ENCODE measurements around the gene SFTPA2.
"Not testable (repeated sequence)": the region's sequence is repeated elsewhere in the genome, so short reads cannot be mapped to it uniquely, and the experiment has no call there.

The SFTPA2 gene

DNA sequence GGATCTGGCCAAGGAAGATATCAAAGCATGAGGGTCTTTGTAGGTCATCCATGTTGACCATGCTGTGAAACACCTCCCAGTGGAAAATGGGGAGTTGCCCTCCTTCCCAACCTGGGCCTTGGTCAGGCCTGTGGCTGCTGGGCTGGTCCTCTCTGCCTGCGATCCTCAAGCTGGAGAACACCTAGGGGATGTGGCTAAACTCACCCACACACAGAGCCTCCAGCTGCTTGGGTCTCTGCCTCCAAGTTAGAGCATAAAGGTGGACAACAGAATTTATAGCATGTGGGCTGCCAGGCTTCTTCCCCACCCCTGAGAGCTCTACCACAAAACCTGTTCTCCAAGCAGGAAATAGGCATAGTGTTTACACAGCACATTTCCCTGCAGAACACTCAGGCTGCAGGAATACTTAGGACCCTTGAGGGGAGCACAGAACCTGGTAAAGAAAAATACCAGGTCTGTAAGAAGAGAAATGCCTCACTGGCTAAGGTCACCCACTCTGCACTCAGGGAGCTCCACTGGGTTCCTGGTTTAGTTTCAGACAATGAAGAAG is at the start of gene SFTPA2:
Gene SFTPA2 (minus strand): TSS at position 248 of the 550 bp plus-strand sequence. CDS start 924 bp downstream, outside the sequence.
- H3K4me1 Mint-ChIP-seq (ENCODE audit: low read depth) = peaks cover 6% of the 10 kb centered on the region
- H3K27ac Mint-ChIP-seq = no peak within 1 kb of the TSS
- no peak within 1 kb of the TSS for H3K4me3 Mint-ChIP-seq
- H3K9me3 Mint-ChIP-seq = no peaks in the 10 kb centered on the region
- peaks cover 16% of the 10 kb centered on the region for H3K27me3 Mint-ChIP-seq (ENCODE audit: low read depth)
- H3K36me3 Mint-ChIP-seq (ENCODE audit: low read depth) = no peaks in the 10 kb centered on the region

DNA sequence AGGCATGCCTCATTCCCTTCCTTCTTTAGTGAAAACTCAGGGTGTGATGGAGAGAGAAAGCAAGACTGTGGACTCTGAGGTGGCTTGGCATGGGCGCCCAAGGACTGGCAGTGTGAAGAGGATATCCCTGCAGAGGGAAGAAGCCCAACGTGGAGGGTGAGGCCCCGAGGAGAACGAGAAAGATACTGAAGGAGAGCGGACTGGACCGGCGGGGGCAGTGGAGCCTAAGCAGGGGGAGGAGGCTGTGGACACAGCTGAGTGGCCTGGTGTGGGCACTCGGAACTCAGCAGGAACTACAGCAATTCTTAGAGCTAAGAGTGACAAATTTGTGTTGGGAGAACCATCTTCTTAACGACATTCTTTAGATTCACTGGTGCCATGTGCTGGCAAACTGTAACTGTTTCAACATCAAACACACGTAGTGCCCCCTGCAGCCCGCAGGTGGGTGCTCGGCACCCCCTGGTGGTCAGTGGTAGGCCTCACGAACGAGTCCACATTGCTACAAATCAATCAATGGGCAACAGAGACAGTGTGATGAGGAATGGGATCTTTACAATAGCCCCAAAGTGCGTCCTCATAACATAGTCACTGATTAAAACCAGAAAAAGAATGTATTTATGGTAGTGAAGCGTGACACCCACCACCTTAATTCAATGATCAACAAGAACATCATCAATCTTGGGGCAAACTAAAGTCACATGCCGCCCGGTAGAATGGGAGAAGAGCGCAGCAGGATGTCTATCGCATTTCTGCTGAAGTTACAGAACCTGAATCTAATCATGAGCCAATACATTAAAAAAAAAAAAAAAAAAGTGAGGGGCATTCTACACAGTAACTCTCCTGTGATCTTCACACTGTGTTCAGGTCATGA is 48.5 kb upstream of the SFTPA2 start:
- H3K27ac Mint-ChIP-seq = no peak overlapping the region
- H3K4me1 Mint-ChIP-seq (ENCODE audit: low read depth) = peaks cover 8% of the 10 kb centered on the region
- H3K27me3 Mint-ChIP-seq (ENCODE audit: low read depth) = peaks cover 13% of the 10 kb centered on the region
- no peaks in the 10 kb centered on the region for H3K9me3 Mint-ChIP-seq
- H3K36me3 Mint-ChIP-seq (ENCODE audit: low read depth) = no peaks in the 10 kb centered on the region
- no peak overlapping the region for H3K4me3 Mint-ChIP-seq

GRCh38 chr10:79605308-79605707 is 45.1 kb upstream of the SFTPA2 start:
- Mint-ChIP-seq H3K27me3 (ENCODE audit: low read depth) (peaks cover 24% of the 10 kb centered on the region), H3K36me3 (ENCODE audit: low read depth) (no peaks in the 10 kb centered on the region), H3K9me3 (no peaks in the 10 kb centered on the region), H3K4me1 (ENCODE audit: low read depth) (peaks cover 10% of the 10 kb centered on the region), H3K4me3 (no peak overlapping the region), H3K27ac (no peak overlapping the region)

DNA sequence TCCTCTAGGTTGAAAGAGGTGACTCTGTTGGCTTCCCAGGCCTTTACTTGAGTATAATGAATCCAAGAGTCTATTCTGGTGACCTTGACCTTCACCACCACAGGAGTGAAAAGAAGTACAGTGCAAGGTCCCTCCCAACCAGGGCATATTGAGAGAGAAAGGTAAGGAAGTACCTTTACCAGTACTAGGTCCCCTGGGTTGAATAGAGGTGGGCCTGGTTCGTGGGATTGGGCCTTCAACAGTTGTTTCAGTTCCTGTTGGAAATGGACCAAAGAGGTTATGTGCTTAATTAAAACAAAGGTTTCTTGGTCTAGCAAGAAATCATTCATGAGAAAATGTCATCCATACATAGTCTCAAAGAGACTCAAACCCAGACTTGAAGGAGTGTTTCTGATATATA is 44.1 kb upstream of the SFTPA2 start:
- H3K4me3 Mint-ChIP-seq = no peak overlapping the region
- H3K27ac Mint-ChIP-seq = no peak overlapping the region
- no peaks in the 10 kb centered on the region for H3K36me3 Mint-ChIP-seq (ENCODE audit: low read depth)
- peaks cover 2% of the 10 kb centered on the region for H3K9me3 Mint-ChIP-seq
- peaks cover 9% of the 10 kb centered on the region for H3K4me1 Mint-ChIP-seq (ENCODE audit: low read depth)
- peaks cover 33% of the 10 kb centered on the region for H3K27me3 Mint-ChIP-seq (ENCODE audit: low read depth)

- Mint-ChIP-seq H3K27ac (no peak overlapping the region), H3K9me3 (peaks cover 13% of the 10 kb centered on the region), H3K4me1 (ENCODE audit: low read depth) (peaks cover 6% of the 10 kb centered on the region), H3K36me3 (ENCODE audit: low read depth) (peaks cover 2% of the 10 kb centered on the region), H3K4me3 (no peak overlapping the region), H3K27me3 (ENCODE audit: low read depth) (peaks cover 34% of the 10 kb centered on the region)
These were observed 42.7 kb upstream of the SFTPA2 start for GRCh38 chr10:79602953-79603352.

- H3K9me3 Mint-ChIP-seq = peaks cover 23% of the 10 kb centered on the region
- peaks cover 2% of the 10 kb centered on the region for H3K36me3 Mint-ChIP-seq (ENCODE audit: low read depth)
- peaks cover 33% of the 10 kb centered on the region for H3K27me3 Mint-ChIP-seq (ENCODE audit: low read depth)
- peaks cover 3% of the 10 kb centered on the region for H3K4me1 Mint-ChIP-seq (ENCODE audit: low read depth)
- no peak overlapping the region for H3K4me3 Mint-ChIP-seq
- no peak overlapping the region for H3K27ac Mint-ChIP-seq
These were observed 41.7 kb upstream of the SFTPA2 start for GRCh38 chr10:79601939-79602338.

DNA sequence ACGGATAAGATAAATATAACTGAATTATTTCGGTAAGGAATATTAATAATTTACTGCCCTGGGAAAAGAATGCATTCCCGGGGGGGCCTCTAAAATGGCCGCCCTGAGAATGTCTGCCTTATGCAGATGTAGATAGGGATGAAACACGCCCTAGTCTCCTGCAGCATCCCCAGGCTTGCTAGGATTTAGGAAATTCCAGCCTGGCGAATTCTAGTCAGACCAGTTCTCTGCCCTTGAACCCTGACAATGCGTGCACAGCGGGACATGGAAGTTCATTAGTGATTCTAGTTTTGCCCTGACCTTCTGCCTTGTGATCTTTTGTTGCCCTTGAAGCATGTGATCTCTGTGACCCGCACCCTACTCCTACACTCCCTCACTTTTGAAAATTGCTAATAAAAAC is 39.4 kb upstream of the SFTPA2 start:
- Mint-ChIP-seq H3K27me3 (ENCODE audit: low read depth) (peaks cover 36% of the 10 kb centered on the region), H3K9me3 (peaks cover 27% of the 10 kb centered on the region)
- not testable (repeated sequence) for H3K36me3 Mint-ChIP-seq (ENCODE audit: low read depth); H3K4me1 Mint-ChIP-seq (ENCODE audit: low read depth); H3K4me3 Mint-ChIP-seq; H3K27ac Mint-ChIP-seq

DNA sequence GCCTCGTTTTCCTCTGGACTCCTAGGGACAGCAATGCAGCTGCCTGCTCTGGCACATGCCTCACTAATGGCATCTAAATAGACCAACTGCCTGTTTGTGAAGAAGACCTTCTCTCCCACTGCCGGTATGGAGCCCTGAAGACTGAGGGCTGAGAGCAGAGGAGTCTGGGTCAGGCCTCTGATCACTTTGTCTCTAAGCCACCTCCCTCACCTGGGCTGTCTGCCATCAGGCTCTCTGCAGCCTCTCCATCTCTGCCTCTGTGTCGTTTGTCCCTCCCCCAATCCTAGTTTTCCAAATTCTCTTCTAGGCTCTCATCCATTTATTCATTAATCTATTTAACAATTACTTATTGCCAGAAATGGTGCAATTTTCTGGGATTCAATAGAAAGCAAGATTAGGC is 35.3 kb upstream of the SFTPA2 start:
- Mint-ChIP-seq H3K9me3 (peaks cover 27% of the 10 kb centered on the region), H3K27ac (no peak overlapping the region), H3K4me1 (ENCODE audit: low read depth) (no peaks in the 10 kb centered on the region), H3K36me3 (ENCODE audit: low read depth) (peaks cover 2% of the 10 kb centered on the region), H3K4me3 (no peak overlapping the region), H3K27me3 (ENCODE audit: low read depth) (peaks cover 48% of the 10 kb centered on the region)

GRCh38 chr10:79594565-79594964 is 34.4 kb upstream of the SFTPA2 start:
- Mint-ChIP-seq H3K9me3 (peaks cover 27% of the 10 kb centered on the region), H3K27me3 (ENCODE audit: low read depth) (peaks cover 49% of the 10 kb centered on the region)
- H3K36me3 Mint-ChIP-seq (ENCODE audit: low read depth); H3K4me3 Mint-ChIP-seq; H3K4me1 Mint-ChIP-seq (ENCODE audit: low read depth); H3K27ac Mint-ChIP-seq: not testable (repeated sequence)

DNA sequence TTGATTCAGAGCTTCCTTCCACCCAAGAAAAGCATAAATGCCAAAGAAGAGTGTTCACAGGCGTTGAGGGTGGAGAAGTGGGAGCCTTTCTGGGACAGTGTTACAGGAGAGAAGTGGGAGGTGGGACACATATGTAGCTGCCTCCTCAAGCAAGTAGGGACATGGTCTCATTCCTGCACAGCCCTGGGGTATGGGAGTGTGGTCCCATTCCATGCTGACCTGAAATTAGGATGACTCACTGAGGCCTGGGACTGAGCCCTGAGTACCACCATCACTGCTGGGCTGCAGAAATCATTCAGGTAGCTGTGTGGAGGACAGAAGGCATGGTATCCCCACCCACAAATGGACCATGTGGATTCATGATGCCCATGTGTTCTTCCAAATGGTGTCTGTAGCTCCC is 33.2 kb upstream of the SFTPA2 start:
- Mint-ChIP-seq H3K36me3 (ENCODE audit: low read depth) (no peaks in the 10 kb centered on the region), H3K27me3 (ENCODE audit: low read depth) (peaks cover 51% of the 10 kb centered on the region)

DNA sequence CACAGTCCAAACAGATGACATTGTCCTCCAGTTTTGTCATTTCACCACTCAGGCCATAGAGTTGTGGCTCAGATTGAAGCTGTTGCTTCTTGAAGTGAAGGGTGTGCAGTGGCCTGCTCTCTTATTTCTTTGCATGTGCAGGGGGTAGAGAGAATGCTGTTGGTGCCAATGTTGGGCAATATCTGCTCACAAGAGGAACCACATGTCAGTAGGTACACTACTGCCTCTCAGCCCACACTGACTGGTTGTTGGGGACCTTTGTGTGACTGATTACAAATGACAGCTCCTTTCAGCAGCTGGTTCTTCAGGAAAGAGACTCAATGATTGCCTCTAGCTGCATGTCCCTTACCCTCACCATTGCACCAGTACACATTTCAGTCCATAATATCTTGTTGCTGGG is 28.6 kb upstream of the SFTPA2 start:
- H3K27ac Mint-ChIP-seq = no peak overlapping the region
- H3K4me1 Mint-ChIP-seq (ENCODE audit: low read depth) = no peaks in the 10 kb centered on the region
- H3K27me3 Mint-ChIP-seq (ENCODE audit: low read depth) = peaks cover 55% of the 10 kb centered on the region

More for the DNA sequence above, 33.2 kb upstream of the SFTPA2 start:
- no peak overlapping the region for H3K4me3 Mint-ChIP-seq
- H3K27ac Mint-ChIP-seq = no peak overlapping the region
- peaks cover 18% of the 10 kb centered on the region for H3K9me3 Mint-ChIP-seq
- H3K4me1 Mint-ChIP-seq (ENCODE audit: low read depth) = no peaks in the 10 kb centered on the region

DNA sequence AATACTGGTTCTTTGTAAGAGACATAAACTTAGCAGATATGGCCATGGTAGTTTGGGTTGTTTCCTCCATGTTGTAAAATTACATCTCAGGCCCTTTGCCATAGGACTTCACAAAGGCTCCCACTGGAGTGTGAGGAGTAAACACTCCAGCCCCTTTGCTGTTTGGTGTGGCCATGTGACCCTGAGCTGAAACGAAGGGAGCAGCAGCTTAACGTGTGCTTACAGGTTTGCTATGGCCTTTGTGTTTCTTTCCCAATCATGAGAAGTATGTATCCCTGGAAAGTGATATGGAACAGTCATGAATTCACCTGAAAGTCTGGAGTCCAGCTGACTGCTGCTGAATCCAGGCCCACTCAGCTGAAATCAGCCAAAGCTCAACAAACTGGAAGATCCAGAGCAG is 26.7 kb upstream of the SFTPA2 start:
- no peaks in the 10 kb centered on the region for H3K9me3 Mint-ChIP-seq
- no peaks in the 10 kb centered on the region for H3K36me3 Mint-ChIP-seq (ENCODE audit: low read depth)
- H3K4me1 Mint-ChIP-seq (ENCODE audit: low read depth) = peaks cover 8% of the 10 kb centered on the region
- H3K27me3 Mint-ChIP-seq (ENCODE audit: low read depth) = peaks cover 54% of the 10 kb centered on the region
- H3K4me3 Mint-ChIP-seq = no peak overlapping the region
- H3K27ac Mint-ChIP-seq = no peak overlapping the region

More for the DNA sequence above, 28.6 kb upstream of the SFTPA2 start:
- no peak overlapping the region for H3K4me3 Mint-ChIP-seq
- no peaks in the 10 kb centered on the region for H3K36me3 Mint-ChIP-seq (ENCODE audit: low read depth)
- H3K9me3 Mint-ChIP-seq = no peaks in the 10 kb centered on the region

DNA sequence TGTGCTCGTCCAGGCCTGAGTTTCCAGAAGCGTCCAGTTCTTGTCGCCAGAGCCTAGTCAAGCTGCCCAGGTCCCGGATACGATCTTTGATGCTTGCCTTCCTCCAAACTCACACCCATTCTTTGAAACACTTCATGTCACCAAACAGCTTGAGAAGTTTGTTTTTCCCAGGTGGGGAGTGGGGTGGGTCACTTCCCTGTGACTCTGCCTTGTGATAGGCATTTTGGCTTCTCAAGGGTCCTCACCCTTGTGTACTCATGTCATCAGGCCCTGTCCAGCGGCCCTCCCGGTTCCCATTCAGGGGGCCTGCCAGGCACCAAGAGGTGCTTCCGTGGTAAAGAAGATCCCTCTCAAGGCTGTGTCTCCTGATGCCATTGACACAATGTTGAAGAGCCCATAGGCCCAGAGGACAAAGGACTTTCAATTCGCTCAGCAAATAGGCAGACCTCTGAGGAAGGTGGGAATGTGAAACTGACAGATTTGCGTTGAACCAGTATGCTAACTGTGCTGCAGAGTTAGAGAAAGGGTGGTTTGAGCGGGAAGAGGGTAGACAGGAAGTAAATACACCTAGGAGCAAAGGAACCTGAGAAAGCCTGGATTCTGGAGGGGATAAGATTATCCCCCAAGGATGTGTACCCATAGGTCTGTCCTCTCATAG is 25.8 kb upstream of the SFTPA2 start:
- H3K36me3 Mint-ChIP-seq (ENCODE audit: low read depth) = no peaks in the 10 kb centered on the region
- H3K4me3 Mint-ChIP-seq = no peak overlapping the region
- peaks cover 46% of the 10 kb centered on the region for H3K27me3 Mint-ChIP-seq (ENCODE audit: low read depth)
- no peaks in the 10 kb centered on the region for H3K9me3 Mint-ChIP-seq
- no peak overlapping the region for H3K27ac Mint-ChIP-seq
- H3K4me1 Mint-ChIP-seq (ENCODE audit: low read depth) = peaks cover 8% of the 10 kb centered on the region

- no peak overlapping the region for H3K27ac Mint-ChIP-seq
- H3K9me3 Mint-ChIP-seq = peaks cover 5% of the 10 kb centered on the region
- peaks cover 3% of the 10 kb centered on the region for H3K36me3 Mint-ChIP-seq (ENCODE audit: low read depth)
- no peak overlapping the region for H3K4me3 Mint-ChIP-seq
- peaks cover 39% of the 10 kb centered on the region for H3K27me3 Mint-ChIP-seq (ENCODE audit: low read depth)
- H3K4me1 Mint-ChIP-seq (ENCODE audit: low read depth) = peaks cover 11% of the 10 kb centered on the region
These were observed 23.3 kb upstream of the SFTPA2 start for GRCh38 chr10:79583488-79584024.

DNA sequence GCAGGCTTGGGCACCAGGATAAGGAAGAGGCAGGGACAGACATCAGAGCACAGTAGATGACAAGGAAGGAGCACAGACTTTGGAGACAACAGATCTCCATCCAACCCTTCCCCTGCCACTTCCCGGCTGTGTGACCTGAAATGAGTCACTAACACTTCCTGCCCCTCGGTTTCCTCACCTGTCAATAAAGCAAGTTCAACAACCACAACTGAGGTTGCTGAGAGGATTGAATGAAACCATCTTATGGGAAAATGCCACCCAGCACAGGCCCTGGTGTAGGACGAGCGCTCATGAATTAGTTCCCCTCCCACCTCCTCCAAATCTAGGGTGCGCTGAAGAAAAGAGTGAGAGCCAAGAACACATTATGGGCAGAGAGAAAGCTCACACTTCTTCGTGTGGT is 22.7 kb upstream of the SFTPA2 start:
- peaks cover 38% of the 10 kb centered on the region for H3K27me3 Mint-ChIP-seq (ENCODE audit: low read depth)

More for the DNA sequence above, 22.7 kb upstream of the SFTPA2 start:
- not testable (repeated sequence) for H3K9me3 Mint-ChIP-seq; H3K27ac Mint-ChIP-seq; H3K36me3 Mint-ChIP-seq (ENCODE audit: low read depth); H3K4me3 Mint-ChIP-seq
- H3K4me1 Mint-ChIP-seq (ENCODE audit: low read depth) = peaks cover 11% of the 10 kb centered on the region
